Stimulated activated CD4-positive, alpha-beta T cell treated with anti-CD3 and anti-CD28 coated beads, Interleukin-1b, Interleukin-23, amount 100 ng/mL, for 4 hours (primary cell): Measurements from ENCODE around the gene IGF2.
"Not testable (repeated sequence)": the region's sequence is repeated elsewhere in the genome, so short reads cannot be mapped to it uniquely, and the experiment has no call there.

Experiments used
- DNase-seq, 2 donors: peaks; one replicate each; pipeline ENCODE4 v3.0.0-alpha.2; 2020; ENCODE audit warnings: low read depth in 2 of 2

The IGF2 gene, protein sequence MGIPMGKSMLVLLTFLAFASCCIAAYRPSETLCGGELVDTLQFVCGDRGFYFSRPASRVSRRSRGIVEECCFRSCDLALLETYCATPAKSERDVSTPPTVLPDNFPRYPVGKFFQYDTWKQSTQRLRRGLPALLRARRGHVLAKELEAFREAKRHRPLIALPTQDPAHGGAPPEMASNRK

DNA sequence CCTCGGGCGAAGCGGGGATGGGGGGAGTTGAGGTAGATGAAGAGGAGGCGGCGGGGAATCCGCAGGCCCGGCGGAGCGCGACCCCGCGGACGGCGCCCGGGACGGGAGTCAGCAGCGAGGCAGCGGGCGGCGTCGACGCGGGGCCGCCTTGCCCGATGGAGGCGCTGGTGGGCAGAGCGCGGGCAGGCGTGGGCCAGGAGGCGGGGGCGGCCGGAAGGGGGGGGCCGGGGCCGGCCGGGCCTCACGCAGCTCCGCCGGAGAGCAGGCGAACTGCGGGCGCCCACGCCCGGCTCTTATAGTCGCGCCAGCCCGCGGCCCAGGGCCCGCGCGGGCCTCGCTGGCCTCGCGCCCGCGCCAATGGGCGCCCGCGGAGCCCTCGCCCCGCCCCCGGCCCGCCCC lies at the start of gene IGF2:
IGF2 (minus strand) TSS at position 267 of the 399 bp plus-strand sequence. CDS start 3,866 bp downstream, outside the sequence.
- no peak for DNase-seq

DNA sequence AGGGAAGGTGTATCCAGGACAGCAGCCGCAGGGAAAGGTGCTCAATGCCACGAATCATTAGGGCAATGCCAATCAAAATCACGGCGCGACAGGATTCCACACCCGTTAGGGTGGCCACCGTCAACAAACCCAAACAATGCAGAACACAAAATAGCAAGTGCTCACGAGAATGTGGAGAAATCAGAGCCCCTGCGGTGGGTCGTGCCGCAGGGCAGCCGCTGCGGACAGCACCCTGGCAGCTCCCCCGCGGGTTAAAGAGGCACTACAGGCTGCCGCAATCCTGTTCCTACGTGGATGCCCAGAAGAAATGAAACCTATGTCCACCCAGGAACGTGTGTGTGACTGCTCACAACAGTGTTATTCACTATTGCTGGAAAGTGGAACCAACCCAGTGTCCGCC lies 49.6 kb upstream of the IGF2 start:
- DNase-seq, result no peak

DNA sequence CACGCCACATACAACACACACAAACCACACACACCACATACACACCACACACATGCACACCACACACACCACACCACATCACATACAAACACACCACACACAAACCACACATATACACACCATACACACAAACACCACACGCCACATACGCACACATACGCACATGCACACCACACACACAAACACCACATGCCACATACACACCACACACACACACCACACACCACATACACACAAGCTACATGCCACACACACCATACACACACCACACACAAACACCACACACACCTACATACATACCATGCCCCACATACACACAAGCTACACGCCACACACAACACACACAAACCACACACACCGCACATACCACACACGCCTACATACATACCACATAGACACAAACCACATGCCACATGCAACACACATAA lies 48.1 kb upstream of the IGF2 start:
- DNase-seq, result no peak

DNA sequence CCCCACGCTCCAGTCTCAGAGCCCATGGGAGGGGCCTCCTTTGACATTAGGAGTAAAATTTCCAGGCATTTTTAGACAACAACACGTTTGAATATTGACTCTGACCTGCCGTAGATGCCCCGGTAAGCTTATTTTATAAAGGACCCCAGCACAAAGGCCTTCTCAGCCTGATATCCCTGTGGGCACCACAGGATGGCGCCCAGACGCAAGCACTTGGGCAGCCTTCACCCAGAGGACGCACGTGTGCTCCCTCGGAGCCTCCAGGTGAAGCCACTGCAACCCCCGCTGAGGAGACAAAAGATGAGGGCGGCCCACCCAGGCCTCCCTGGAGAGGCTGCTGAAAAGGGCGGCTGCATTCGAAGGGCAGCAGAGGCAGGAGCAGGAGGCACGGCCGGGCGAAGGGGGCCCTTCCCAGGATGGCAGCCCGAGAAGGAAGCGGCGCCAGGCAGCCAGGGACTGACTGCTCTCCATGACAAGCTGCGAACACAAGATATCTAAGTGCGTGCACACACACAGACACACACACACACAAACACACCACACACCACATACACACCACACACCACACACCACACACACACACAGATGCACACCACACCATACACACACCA lies 47.6 kb upstream of the IGF2 start:
- DNase-seq, result peak; percentile 11 to 37

DNA sequence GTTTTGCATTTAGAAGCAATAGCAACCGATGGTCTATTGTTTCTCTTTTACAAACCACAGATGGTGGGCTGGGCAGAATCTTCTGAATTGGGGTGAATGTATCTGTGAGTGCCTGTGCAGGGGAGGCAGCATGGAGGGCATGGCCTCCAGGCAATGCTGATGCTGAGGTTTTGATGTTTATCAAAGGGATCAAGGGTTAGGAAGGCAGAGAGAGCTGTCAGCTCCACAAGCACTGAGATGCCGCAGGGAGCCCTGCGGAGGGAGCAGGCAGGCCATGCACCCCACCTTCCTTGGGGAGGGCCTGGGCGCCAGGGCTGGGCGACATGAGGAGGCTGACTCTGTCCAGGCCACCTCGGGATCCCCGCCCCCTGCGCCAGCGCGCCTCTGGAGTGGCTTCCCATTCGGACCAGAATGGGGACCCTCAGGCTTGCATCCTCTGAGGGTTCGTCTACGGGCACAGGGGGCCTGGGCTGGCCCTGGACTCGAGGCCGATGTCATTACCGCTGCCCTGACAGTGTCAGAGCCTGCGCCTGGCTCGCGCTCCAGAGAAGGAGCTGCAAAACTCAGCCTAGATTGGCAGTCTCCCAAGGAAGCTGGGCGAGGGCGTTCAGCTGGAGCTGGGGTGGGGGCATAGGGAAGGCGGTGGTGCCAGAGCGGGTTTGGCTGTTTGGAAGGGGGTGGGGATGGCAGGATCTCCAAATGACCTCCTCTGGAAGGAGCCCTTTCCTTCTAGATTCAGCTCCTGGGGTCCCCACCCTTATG lies 46.3 kb upstream of the IGF2 start:
- DNase-seq, result no peak

DNA sequence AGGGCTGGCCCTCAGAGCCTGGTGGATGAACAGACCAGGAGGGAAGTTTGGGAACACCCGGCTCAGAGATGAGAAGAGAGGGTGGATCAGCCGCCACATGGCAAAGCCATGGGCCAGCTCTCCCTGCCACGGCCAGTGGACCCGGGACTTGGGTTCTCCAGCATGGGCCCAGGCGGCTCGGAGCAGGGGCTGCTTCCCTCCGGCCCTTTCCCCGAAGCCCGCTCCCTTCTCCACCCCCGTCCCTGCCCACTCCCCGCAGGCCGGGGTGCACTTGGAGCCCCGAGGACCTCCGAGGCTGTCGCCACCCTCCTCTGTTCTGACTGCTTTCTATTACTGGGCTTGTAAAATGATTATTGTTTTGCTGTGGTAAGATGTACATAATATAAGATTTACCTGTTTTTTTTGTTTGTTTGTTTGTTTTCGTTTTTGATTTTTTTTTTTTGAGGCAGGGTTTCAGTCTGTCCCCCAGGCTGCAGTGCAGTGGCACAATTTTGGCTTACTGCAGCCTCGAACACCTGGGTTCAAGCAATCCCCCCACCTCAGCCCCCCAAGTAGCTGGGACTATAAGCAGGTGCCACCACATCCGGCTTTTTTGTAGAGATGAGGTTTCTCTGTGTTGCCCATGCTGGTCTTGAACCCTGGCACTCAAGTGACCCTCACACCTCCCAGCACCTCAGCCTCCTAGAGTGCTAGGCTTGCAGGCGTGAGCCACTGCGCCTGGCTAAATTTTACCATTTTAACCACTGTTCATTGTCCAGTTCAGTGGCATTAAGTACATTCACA lies 43.7 kb upstream of the IGF2 start:
- DNase-seq, result no peak

DNA sequence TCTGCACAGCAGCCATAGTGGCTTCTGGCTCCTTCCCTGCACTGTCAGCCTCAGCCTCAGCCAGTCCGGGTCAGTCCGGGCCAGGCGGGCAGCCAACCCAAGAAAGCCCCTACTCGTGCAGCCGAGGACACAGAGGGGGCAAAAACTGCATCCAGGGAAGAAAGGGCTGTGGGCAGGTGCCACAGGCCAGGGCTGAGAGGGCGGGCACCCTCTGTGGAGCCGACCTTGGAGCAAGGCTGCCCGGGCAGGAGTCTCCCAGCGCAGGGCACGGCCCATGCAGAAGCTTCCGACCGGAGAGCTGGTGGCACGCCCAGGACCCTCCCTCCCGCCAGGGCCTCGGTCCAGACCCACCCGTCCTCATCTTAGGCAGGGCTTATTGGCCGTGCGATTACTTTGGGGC lies 42.9 kb upstream of the IGF2 start:
- DNase-seq, result no peak

DNA sequence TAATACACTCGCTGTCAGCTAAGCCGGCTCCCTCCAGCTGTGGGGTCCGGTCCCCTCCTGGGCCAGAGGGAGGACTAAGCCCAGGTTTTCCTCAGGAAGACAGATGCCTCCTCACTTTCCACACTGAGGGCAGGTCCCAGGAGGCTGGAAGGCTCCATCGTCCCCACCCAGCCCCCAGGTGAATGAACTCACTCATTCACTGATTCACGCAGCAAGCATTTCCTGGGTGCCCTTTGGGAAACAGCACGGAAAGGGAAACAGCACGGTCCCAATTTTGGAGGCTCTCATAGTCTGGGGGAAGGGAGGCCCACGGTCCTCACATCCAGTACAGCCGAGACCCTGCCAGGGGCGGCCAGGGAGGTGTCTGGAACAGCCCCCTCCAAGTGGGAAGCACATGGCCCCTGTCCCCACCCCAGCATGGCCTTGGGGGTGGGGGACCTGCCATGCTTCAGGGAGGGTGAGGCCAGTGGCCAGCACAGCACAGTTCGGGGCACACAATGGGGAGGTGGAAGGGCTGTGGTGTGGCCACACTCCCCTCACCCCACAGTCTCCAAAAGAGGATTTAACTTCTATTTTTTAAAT lies 41.7 kb upstream of the IGF2 start:
- no peak for DNase-seq

DNA sequence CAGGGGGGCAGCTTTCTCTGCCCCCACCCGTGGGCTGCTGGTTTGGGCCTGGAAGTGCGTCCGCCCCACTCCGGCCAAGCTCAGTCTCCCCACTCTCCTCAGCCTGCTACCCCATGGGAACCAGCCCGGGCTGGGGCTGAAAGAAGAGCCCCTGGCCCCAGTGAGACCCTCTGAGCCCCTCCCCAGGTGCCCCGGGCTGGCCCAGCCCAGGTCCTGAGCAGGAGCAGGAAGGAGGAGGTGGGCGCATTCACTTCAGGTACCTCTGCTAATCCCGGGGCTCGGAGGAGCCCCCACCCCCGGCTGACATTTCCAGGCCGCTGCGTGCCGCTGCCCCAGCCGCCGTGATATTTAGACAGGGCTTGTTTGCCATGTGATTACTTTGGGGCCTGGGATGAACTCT lies 41.2 kb upstream of the IGF2 start:
- no peak for DNase-seq

DNA sequence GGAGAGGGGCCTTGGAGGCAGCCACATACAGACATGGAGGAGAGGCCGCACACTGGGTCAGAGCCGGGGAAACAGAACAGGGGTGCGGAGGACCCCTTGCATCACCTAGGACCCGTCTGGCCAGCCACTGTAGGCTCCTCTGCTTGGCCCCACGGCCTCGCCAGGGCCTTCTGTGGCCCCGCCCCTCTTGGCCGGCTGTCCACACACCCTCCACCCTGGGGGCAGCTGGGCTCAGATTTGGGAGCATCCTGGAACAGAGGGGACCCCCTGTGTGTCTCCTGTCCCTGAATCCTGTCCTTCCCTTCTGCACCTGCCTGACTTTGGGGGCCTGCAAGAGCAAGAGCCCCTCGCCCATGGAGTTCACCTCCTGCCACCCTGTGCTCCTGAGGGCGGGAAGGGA lies 40.3 kb upstream of the IGF2 start:
- no peak for DNase-seq

DNA sequence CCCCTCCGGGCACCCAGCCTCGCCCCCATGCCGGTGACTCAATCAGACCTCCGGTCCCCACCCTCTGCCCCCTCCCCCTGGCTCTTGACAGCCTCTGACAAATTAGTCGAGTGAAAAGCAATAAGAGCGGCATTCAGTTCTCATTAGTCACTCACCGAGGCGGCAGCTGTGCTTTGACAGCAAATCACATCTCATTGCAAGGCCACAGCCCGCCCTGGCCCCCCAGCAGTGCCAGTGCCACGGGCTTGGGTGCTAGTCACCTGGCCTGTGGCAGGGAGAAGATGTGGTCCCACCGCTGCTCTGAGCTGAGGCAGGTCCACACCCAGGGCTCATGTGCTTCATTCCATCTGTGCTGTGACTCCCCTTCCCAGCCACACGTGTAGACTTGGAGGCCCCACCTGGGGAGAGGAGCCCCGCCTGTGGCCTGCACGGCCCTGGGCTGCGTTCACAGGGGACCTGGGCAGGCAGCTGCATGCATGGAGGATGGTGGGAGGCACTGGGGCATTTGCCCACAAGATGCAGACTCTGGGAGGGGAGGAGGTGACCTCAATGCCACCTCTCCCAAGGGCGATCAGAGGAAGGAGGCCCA lies 39.8 kb upstream of the IGF2 start:
- DNase-seq, result no peak

DNA sequence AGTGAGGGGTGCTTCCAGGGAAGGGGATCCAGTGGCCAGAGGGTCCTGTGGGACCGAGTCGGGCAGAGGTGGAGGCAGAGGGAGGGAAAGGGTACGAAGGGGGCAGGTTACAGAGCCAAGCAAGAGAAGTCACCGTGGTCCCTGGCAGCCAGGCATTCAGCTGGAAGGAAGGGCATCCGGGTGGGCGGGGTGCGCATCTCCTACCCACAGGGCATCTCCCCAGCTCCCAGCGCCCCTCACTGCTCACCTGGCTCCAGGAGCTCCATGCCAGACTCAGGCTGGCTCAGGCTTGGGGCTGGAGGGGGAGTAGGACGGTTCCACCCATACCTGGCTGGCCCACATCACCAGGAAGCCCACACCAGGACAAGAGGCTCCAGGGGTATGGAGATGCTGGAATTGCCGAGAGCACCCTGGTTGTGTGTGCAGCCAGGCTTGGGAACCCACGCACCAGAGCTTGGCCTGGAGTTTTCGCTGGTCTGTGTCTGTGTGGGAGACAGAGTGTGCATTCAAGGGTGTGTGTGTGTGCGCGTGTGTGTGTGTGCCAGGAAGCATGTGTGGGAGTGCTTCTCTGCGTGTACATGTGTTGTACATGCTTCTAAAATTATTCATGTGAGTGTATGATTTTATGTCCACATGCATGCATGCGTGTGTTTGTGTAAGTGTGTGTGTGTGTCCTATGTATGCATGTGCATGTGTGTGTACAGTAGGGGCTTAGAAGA lies 39.0 kb upstream of the IGF2 start:
- DNase-seq, result not testable (repeated sequence)

DNA sequence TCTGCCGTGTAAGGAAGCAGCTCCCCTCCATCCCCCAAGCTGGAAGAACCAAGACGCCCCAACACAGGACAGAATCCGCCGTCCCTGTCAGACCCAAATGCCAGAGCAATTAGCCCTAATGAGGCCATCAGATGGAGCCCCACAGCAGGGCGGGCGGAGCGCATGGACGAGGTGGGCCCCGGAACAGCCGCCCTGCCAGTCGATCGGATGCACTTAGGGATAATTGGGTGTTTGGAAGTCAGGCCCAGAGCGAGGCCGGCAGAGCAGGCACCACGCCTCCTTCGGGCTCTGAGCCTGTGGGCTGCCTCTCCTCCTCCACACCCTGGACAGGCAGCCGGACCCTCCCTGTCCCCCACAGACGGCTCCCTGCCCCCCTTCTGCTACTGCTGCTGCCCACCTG lies 37.9 kb upstream of the IGF2 start:
- no peak for DNase-seq

DNA sequence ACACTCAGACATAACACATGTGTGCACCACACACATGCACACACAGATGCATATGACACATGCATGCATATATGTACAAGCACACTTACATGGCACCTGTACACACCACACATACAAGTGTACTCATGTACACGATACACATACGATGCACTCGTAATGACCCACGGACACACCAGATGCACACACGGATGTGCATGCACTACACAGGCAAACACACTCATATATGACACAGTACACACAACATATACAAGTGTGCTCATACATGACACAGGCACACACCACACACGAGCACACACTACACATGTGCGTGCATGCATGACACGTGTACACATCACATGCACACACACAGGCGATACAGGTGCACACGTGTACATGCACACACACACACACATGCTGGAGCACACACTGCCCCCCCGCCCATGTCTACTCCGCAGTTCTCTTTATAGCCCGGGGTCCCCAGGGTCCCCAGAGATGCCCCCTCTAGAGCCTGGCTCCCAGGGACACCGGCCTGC lies 37.3 kb upstream of the IGF2 start:
- no peak for DNase-seq

DNA sequence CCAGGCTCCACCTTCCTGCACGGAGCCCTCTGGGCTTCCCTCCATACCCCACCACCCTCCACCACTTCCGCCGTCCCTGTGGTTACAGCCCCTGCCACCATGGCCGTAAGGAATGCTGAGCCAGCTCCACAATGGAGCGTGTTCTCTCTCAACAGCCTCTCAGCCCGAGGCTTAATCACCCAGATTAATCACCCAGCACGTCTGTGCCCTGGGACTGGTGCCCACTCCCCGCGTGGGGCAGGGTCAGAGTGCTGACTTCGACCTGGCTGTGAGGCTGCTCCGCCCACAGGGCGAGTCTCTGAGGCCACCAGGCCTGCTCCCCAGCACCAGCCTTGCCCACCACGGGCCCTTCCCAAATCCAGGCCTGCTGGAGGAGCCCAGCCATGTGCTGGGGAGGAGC lies 36.5 kb upstream of the IGF2 start:
- no peak for DNase-seq

DNA sequence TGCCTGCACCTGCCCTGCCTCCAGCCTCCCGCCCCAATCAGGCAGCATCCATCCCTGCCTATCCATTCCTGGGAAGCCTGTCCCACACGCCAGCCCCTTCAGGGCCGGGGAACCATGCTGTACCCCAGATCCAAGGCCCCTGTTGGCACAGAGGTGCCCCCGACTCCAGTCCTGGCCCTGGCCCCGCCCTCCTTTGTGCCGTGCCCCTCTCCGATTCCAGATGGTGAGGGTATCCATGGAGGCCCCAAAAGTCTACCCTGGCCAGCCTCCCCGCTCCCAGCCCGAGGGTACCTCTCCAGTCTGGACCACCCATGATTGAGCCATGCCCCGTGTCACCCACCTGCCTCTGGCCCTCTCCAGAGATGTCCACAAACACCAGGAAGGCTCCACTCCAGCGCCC lies 35.2 kb upstream of the IGF2 start:
- no peak for DNase-seq

DNA sequence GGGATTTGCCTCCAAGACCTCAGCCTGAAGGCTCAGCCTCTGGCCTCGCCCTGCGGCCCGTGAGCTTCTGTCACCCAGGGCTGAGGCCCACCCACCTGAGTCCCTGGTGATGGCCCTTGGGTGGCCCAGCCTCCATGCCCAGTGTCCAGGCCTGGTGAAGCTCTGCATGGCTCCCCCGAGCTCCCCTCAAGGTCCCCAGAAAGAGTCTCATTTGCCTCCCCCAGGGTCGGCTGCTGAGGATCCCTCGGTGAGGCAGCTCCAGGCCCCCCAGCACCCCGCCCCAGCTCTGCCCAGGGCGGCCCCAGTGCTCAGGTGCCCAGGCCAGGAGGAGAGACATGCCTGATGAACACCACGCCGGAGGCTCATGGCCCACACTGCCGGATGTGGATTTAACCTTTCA lies 34.6 kb upstream of the IGF2 start:
- DNase-seq, result no peak

DNA sequence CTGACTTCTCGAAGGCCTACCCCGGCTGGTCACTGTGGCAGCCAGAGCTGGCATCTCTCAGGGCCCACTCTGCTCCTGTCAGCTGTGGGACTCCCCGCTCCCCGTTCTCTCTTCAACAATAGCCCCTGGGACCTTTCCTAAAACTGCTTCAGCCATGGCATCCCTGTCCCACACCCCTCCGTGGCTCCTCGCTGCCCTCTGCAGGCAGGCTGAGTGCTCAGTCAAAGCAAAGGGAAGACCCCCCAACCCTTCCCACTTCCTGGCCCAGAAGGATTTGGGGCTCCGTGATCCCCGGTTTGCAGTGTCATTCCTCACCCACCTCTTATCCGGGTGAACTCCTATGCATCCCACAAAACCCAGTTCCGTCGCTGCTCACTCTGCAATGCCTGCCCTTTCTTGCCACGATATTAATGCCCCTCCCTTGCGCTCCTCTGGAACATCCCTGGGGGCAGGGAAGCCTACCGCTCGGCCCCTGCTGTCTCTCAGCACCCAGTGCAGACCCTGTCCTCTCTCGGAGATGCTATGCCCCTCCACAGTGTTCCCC lies 34.0 kb upstream of the IGF2 start:
- no peak for DNase-seq

DNA sequence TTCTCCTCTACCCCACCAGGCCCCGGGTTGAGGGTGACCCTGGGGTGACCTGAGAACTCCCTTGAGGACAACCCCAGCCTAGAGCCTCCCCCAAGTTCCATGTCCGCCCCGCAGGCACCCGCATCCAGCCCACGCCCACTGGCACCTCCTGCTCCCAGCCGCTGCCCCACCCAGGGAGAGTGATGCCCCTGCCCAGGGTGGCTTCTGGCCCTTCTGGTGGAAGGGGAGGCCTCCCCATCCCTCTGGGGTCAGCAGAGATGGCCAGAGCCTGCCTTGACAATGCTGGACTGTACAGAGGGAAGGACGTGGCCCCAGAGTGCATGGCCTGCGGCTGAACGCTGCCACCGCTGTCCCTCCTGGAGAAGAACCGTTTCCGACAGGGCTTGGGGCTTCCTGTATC lies 33.5 kb upstream of the IGF2 start:
- DNase-seq, result no peak

DNA sequence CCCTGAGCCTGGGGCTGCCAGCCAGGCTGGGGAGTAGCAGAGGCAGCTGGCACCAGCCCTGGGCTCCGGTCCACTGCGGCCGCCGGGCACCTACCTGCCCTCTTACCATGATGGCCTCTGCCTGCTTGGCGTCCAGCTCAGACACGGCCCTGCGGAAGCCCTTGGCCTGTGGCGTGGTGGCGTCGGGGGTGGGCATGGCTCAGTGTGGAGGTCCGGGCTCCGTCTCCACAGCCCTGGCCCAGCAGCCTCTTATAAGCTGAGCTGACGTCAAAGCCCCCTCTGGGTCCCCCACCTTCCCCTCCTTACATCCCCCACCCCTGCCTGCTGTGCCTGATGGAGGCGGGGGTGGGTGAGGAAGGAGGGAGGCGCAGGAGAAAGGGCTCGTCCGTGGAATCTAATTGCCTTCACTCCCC lies 32.4 kb upstream of the IGF2 start, which contains the start of gene TH:
TH (minus strand) TSS at position 225 of the 413 bp plus-strand sequence; CDS start at position 196, 29 bp downstream.
- DNase-seq, result no peak
